ENCODE results near the gene TFAP2D. TPM values are rescaled to one million over a fixed set of nuclear protein-coding genes. Genes with fewer than 3 reads are reported as not detected.

TFAP2D gene
- total RNA-seq, 2 donors from 2014 or later = not detected

DNA sequence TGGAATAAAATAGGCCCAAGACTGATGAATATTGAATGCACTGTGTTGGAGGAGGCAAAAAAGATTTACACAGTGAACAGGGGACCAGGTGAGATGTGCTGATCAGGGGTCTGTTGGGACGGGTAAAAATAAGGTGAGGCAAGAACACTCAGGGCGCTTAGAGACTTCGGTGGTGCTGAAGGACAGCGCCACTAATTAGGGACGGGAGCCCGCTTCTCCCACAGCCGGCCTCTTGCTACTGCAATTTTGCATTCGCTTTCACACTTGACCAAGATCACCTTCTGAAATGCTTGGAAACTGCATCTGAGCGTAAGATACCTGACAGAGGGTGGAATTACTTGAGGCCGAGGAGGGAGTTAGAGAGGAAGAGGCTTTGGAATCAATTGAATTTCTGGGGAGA is 7.3 kb downstream of the TFAP2D start:
- 5% methylated on average over 10 of the region's 10 CpGs for WGBS
- no peaks in the 10 kb centered on the region for H3K4me1 ChIP-seq (replicated peaks)
- H3K27ac ChIP-seq = no peak overlapping the region
- intact Hi-C loops (cut with DNase I) = no loop called here
- no peak for DNase-seq (ENCODE audit: low spot score)
- no peaks in the 10 kb centered on the region for H3K9me3 ChIP-seq
- H3K36me3 ChIP-seq = no peaks in the 10 kb centered on the region
- H3K27me3 ChIP-seq (replicated peaks; ENCODE audit: insufficient read depth) = peaks cover 28% of the 10 kb centered on the region
- H3K4me3 ChIP-seq = no peak overlapping the region
- TF ChIP-seq POLR2AphosphoS5 (IDR thresholded peaks at IDR 0.05) (no peak), POLR2A (IDR thresholded peaks at IDR 0.05) (no peak)
- TF ChIP-seq, protein P1, sequence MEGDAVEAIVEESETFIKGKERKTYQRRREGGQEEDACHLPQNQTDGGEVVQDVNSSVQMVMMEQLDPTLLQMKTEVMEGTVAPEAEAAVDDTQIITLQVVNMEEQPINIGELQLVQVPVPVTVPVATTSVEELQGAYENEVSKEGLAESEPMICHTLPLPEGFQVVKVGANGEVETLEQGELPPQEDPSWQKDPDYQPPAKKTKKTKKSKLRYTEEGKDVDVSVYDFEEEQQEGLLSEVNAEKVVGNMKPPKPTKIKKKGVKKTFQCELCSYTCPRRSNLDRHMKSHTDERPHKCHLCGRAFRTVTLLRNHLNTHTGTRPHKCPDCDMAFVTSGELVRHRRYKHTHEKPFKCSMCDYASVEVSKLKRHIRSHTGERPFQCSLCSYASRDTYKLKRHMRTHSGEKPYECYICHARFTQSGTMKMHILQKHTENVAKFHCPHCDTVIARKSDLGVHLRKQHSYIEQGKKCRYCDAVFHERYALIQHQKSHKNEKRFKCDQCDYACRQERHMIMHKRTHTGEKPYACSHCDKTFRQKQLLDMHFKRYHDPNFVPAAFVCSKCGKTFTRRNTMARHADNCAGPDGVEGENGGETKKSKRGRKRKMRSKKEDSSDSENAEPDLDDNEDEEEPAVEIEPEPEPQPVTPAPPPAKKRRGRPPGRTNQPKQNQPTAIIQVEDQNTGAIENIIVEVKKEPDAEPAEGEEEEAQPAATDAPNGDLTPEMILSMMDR (IDR thresholded peaks at IDR 0.05) = no peak

DNA sequence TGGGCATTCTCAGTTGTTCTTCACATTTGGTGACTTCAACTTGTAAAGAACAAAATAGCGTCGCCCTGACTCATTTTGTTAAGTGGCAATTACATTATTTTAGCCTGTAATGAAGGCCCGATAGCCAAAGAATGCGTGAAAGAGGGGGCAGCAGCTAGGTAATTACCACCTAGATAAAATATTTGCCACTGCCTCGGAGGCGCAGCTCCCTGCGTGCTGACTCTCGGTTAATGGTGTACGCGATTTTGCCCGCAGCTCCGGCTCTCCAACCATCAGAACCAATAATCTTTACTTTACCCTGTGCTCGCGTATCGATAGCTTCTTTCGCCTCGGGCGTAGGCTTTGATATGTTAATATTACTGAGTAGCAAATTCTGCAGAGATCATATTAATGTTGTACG is 8.7 kb downstream of the TFAP2D start:
- WGBS = 3% methylated on average over 19 of the region's 19 CpGs
- Histone ChIP-seq H3K27me3 (replicated peaks; ENCODE audit: insufficient read depth) (peaks cover 27% of the 10 kb centered on the region), H3K36me3 (no peaks in the 10 kb centered on the region), H3K27ac (no peak overlapping the region), H3K9me3 (no peaks in the 10 kb centered on the region), H3K4me1 (replicated peaks) (no peaks in the 10 kb centered on the region), H3K4me3 (no peak overlapping the region)
- intact Hi-C loops (cut with DNase I) = no loop called here
- no peak for TF ChIP-seq POLR2AphosphoS5 (IDR thresholded peaks at IDR 0.05)
- TF ChIP-seq POLR2A (IDR thresholded peaks at IDR 0.05) = no peak
- TF ChIP-seq, protein P1 (IDR thresholded peaks at IDR 0.05) = no peak
- DNase-seq (ENCODE audit: low spot score) = no peak

DNA sequence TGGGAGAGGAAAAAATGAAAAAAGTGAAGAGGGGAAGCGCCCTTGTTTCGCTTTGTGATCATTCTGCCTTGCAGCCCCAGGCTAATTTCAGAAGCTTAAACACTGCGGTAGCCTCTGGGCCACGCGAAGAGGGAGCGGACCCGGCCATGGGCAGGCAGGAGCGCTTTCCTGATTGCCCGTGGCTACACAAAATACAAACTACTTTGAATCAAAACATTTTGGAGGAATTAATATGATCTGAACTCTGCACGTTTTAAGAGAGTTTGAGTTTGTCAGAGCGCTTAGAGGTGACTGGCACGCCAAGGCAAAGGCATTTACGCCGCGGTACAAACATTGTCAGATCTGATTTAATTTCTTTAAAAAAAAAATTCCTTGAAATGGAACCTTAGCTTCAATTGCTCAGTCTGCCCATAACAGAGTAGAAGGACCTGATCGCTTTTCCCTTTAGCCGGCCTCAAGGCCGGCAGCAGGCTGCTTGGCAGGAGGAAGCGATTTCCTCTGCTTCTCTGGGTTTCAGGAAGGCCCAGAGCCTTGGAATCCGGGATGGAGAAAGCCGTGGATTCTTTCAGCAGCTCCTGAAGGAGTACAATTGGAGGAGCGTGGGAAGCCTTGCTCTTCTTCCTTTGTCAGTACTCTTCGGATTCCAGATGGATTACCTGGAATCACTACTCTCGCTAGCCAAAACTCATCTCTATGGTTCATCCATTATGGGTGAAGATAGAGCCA is 9.7 kb downstream of the TFAP2D start:
- TF ChIP-seq, protein P1 (IDR thresholded peaks at IDR 0.05) = no peak
- TF ChIP-seq POLR2A (IDR thresholded peaks at IDR 0.05) (no peak), POLR2AphosphoS5 (IDR thresholded peaks at IDR 0.05) (no peak)
- Histone ChIP-seq H3K27me3 (replicated peaks; ENCODE audit: insufficient read depth) (peaks cover 27% of the 10 kb centered on the region), H3K27ac (no peak overlapping the region), H3K4me3 (no peak overlapping the region), H3K4me1 (replicated peaks) (no peaks in the 10 kb centered on the region), H3K36me3 (no peaks in the 10 kb centered on the region), H3K9me3 (no peaks in the 10 kb centered on the region)
- intact Hi-C loops (cut with DNase I) = no loop called here
- no peak for DNase-seq (ENCODE audit: low spot score)
- 6% methylated on average over 24 of the region's 24 CpGs for WGBS

DNA sequence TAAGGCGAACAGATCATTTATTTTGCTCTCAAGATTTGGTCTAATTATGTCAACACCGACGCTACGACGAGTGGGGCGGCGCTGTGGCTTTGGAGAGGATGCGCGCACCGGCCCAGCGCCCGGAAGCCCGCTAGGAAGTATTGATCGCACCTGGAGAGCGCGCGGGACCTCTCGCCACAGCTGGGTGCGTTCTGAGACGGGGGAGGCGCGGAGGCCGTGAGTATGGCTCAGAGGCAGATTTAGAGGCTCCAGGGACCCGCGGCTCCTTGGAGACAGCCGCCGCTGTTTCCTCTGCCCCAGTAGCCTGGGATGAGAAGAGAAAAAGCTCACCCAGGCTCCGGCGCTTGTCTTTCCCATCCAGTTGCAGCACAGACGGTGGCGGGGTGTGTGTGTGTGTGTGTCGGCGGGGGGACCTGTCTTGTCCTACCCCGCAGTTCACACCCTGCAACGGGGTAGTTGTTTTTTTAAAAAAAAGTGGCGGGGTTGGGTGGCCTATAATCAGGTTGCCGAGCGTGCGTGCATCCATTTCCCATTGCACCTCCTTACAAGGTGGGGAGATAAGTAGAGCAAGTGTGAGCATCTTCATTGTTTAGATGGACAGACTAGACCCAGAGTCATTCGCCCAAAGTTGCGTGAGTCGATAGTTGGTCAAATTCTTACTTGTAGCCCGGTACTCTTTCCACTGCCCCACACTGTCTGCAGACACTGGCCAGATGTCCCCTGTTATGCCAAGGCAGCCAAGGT is 11.2 kb downstream of the TFAP2D start:
- Histone ChIP-seq H3K27ac (no peak overlapping the region), H3K4me3 (no peak overlapping the region), H3K4me1 (replicated peaks) (no peaks in the 10 kb centered on the region), H3K27me3 (replicated peaks; ENCODE audit: insufficient read depth) (peaks cover 27% of the 10 kb centered on the region), H3K36me3 (no peaks in the 10 kb centered on the region), H3K9me3 (no peaks in the 10 kb centered on the region)
- intact Hi-C loops (cut with DNase I) = no loop called here
- WGBS = 2% methylated on average over 43 of the region's 43 CpGs
- DNase-seq (ENCODE audit: low spot score) = no peak
- no peak for TF ChIP-seq POLR2AphosphoS5 (IDR thresholded peaks at IDR 0.05)
- no peak for TF ChIP-seq POLR2A (IDR thresholded peaks at IDR 0.05)
- TF ChIP-seq, protein P1 (IDR thresholded peaks at IDR 0.05) = no peak

Data from prostate gland (tissue), 2 donors.